ELF-1 (cell line): Measurements from ENCODE around the gene SSTR4.

Experiments used
- DNase-seq: peaks from one replicate; pipeline ENCODE4 v3.0.0-alpha.2; 2016; ENCODE audit warnings: low read depth, low spot score

SSTR4 gene

GRCh38 chr20:23086931-23087411 is 51.9 kb downstream of the SSTR4 start:
- DNase-seq, result no peak

- no peak for DNase-seq
Measured at GRCh38 chr20:23087587-23088251, 52.6 kb downstream of the SSTR4 start.
